GM12878 (cell line): Measurements from ENCODE around the gene PRKCE. TPM values are rescaled to one million over a fixed set of nuclear protein-coding genes. Genes with fewer than 3 reads are reported as not detected.

Source experiments
- ATAC-seq: fragments of 200-7000 bp; cut with Tn5 transposase; 3 replicates; pipeline ENCODE4 v1.9.1; 2020; ENCODE audit warnings: mild to moderate bottlenecking, moderate library complexity
- BruUV-seq: library from RNA; stranded (reverse); fragments of 400-500 nt; replicated peaks from 2 replicates; lab custom pipeline; 2021; lab: Mats Ljungman, UMichigan
- CTCF ChIA-PET: fragments of 300-600 bp; sonication (Branson Sonifier 250); formaldehyde crosslinking; extraction: SDS; loops from one replicate; lab custom pipeline; 2021; ENCODE audit warnings: inconsistent platforms; lab: Yijun Ruan, JAX
- POLR2A ChIA-PET: fragments of 350-600 bp; formaldehyde crosslinking; extraction: SDS; loops from one replicate; lab custom pipeline; 2021; ENCODE audit warnings: inconsistent platforms; lab: Charles Lee
- RAD21 ChIA-PET: fragments of 300-600 bp; sonication (Branson Sonifier 250); formaldehyde crosslinking; loops from one replicate; lab custom pipeline; 2023; ENCODE audit warnings: antibody characterized with exemption; ENCODE audit not compliant: unreplicated experiment; lab: Charles Lee
- SMC1A ChIA-PET: fragments of 300-600 bp; sonication (Branson Sonifier 250); formaldehyde crosslinking; loops from one replicate; lab custom pipeline; 2023; ENCODE audit not compliant: unreplicated experiment, uncharacterized antibody; lab: Charles Lee
- DNase-seq: peaks from one replicate; pipeline ENCODE4 v3.0.0-alpha.2; 2011; ENCODE audit warnings: low read depth, low spot score
- FAIRE-seq: peaks from 3 replicates; lab custom pipeline; 2011; peaks lifted over from hg19 to GRCh38; lab: Jason Lieb, UNC
- H2AFZ ChIP-seq: 2 replicates; pipeline ENCODE4 v1.6.0; 2011; ENCODE audit warnings: low read depth, low read length, control low read depth; ENCODE audit not compliant: control insufficient read depth
- H3K27ac ChIP-seq: 2 replicates; pipeline ENCODE4 v1.5.1; 2011; ENCODE audit warnings: control low read depth; ENCODE audit not compliant: control insufficient read depth, insufficient read depth
- H3K27me3 ChIP-seq, 2 experiments: replicated peaks in 1 of 2; 2 replicates each; pipeline versions ENCODE4 v1.6.0 to v1.6.1; 2011; ENCODE audit warnings: low read length in 1 of 2; ENCODE audit not compliant: control insufficient read depth in 2 of 2, insufficient read depth in 2 of 2
- H3K36me3 ChIP-seq, 2 experiments: 2 replicates each; pipeline ENCODE4 v1.5.1; 2011; ENCODE audit warnings: low read length in 1 of 2; ENCODE audit not compliant: control insufficient read depth in 2 of 2, insufficient read depth in 2 of 2
- H3K4me1 ChIP-seq: 2 replicates; pipeline ENCODE4 v1.6.1; 2011; ENCODE audit warnings: mild to moderate bottlenecking, low read length, moderate library complexity, mixed read lengths; ENCODE audit not compliant: control insufficient read depth, insufficient read depth
- H3K4me2 ChIP-seq: 2 replicates; pipeline ENCODE4 v1.6.0; 2011; ENCODE audit warnings: control low read depth; ENCODE audit not compliant: control insufficient read depth, insufficient read depth
- H3K4me3 ChIP-seq: fragments of 200-600 bp; sonication (generic); 2 replicates; pipeline ENCODE4 v1.5.1; 2016
- H3K79me2 ChIP-seq: 2 replicates; pipeline ENCODE4 v1.6.0; 2011; ENCODE audit warnings: low read length; ENCODE audit not compliant: control insufficient read depth, insufficient read depth
- H3K9ac ChIP-seq: 2 replicates; pipeline ENCODE4 v1.8.0; 2011; ENCODE audit warnings: low read length, control low read depth, mixed read lengths; ENCODE audit not compliant: control insufficient read depth, insufficient read depth
- H3K9me3 ChIP-seq: replicated peaks from 3 replicates; pipeline ENCODE4 v1.5.1; 2011; ENCODE audit warnings: mild to moderate bottlenecking, low read length; ENCODE audit not compliant: control insufficient read depth, insufficient read depth
- H4K20me1 ChIP-seq: 2 replicates; pipeline ENCODE4 v1.6.0; 2011; ENCODE audit not compliant: control insufficient read depth, insufficient read depth
- ATF2 ChIP-seq: IDR thresholded peaks from 2 replicates; pipeline ENCODE4 v1.6.1; 2012; ENCODE audit warnings: low read length, inconsistent platforms
- CBFB ChIP-seq: IDR thresholded peaks from 2 replicates; pipeline ENCODE4 v1.6.1; 2016; ENCODE audit warnings: antibody characterized with exemption, low read depth
- CREM ChIP-seq: IDR thresholded peaks from 2 replicates; pipeline ENCODE4 v1.6.1; 2014; ENCODE audit warnings: antibody characterized with exemption, low read depth
- CTCF ChIP-seq, 3 experiments: IDR thresholded peaks in 2 of 3; conservative IDR thresholded peaks in 1 of 3; 2 replicates each; pipeline ENCODE4 v1.5.1; 2011; ENCODE audit warnings: low read depth in 3 of 3, low read length in 3 of 3, mild to moderate bottlenecking in 3 of 3, control low read depth in 2 of 3, moderate library complexity in 2 of 3, inconsistent platforms in 1 of 3, mixed read lengths in 1 of 3; ENCODE audit not compliant: control insufficient read depth in 2 of 3, insufficient read depth in 1 of 3; ENCODE audit errors: extremely low read depth in 1 of 3
- HSF1 ChIP-seq: fragments of 150-350 bp; IDR thresholded peaks from 2 replicates; pipeline ENCODE4 v1.6.1; 2014; ENCODE audit warnings: mild to moderate bottlenecking, low read depth, low read length
- POLR2A ChIP-seq: IDR thresholded peaks from 2 replicates; pipeline ENCODE4 v1.6.1; 2011; ENCODE audit warnings: low read depth, mild to moderate bottlenecking, low read length
- RELA ChIP-seq: fragments of 450-650 bp; IDR thresholded peaks from 2 replicates; pipeline ENCODE4 v1.8.0; 2014; ENCODE audit warnings: borderline replicate concordance; ENCODE audit not compliant: partially characterized antibody
- STAT1 ChIP-seq: fragments of 450-650 bp; conservative IDR thresholded peaks from 2 replicates; pipeline ENCODE4 v1.6.1; 2014; ENCODE audit warnings: antibody characterized with exemption, mild to moderate bottlenecking
- WGBS: methylation state at CpG from one replicate; pipeline ENCODE4 v1.1.6; 2016; ENCODE audit warnings: low lambda C conversion rate; ENCODE audit not compliant: insufficient replicate concordance, insufficient coverage; ENCODE audit errors: missing lambda C conversion rate; 5-methylcytosine and 5-hydroxymethylcytosine counted together
- in situ Hi-C: fragments of 300-500 bp; cut with MboI; formaldehyde crosslinking; loops from 9 replicates; pipeline ENCODE4 v1.14.3; 2018; ENCODE audit warnings: mixed read lengths
- intact Hi-C: fragments of 100-400 bp; cut with micrococcal nuclease; formaldehyde crosslinking; loops from one replicate; pipeline ENCODE4 v1.14.2; 2022; ENCODE audit not compliant: unreplicated experiment
- polyA plus RNA-seq, 11 experiments: library from polyadenylated mRNA; depleted of rRNA in 4 of 11; unstranded in 6 of 11; stranded (reverse) in 5 of 11; fragments of >200 nt; fragmentation: Nextera tagmentation in 4 of 11; fragmentation: Illumina TruSeq in 1 of 11; extraction: Ambion mirVana in 4 of 11; extraction: Trizol in 1 of 11; gene quantifications; 1 replicate in 1 of 11; 2 replicates in 10 of 11; pipeline versions ENCODE4 v1.2.1 to v1.2.3, GENCODE V29; 2011 to 2016; ENCODE audit warnings: inconsistent platforms in 2 of 11, missing spikeins in 2 of 11, low read depth in 1 of 11
- total RNA-seq, 4 experiments: library from RNA; depleted of rRNA in 3 of 4; stranded (reverse); fragments of >200 nt in 3 of 4; fragmentation: Illumina TruSeq in 1 of 4; extraction: Trizol in 1 of 4; gene quantifications; 2 replicates each; pipeline versions ENCODE4 v1.2.1 to v1.2.3, GENCODE V29; 2013 to 2021

The PRKCE gene
- total and polyA plus RNA-seq, 10 of the 15 experiments (the other 5 are each of a cell fraction or from before 2014, with no cell fraction given), result 2.6 to 28.2 (median 11.3) TPM

- 25% methylated on average over 3 of the region's 3 CpGs for WGBS
- Histone ChIP-seq H4K20me1 (no peaks in the 10 kb centered on the region), H3K9ac (no peak overlapping the region), H3K27me3 (no peaks in the 10 kb centered on the region), H3K4me3 (no peak overlapping the region), H3K79me2 (no peaks in the 10 kb centered on the region), H3K36me3 (peaks cover 0 to 2% of the 10 kb centered on the region in 2 experiments; a peak in 2 of 4 replicates), H2AFZ (no peak overlapping the region), H3K4me1 (no peaks in the 10 kb centered on the region)
- RAD21 ChIA-PET, result interaction anchor here (1.2 to 1.5 kb wide), 2 partner anchors 11 to 203 kb away, joined by 4 to 5 read pairs; no protein-coding TSS in a partner anchor
- no peak for DNase-seq
- CTCF ChIA-PET, result interaction anchor here (0.6 to 3.5 kb wide), 7 partner anchors 11 to 349 kb away, joined by 3 to 13 read pairs (median 3); no protein-coding TSS in a partner anchor
- intact Hi-C loops, result no loop called here
- POLR2A ChIA-PET, result interaction anchor here (0.6 to 0.9 kb wide), 3 partner anchors 8 to 272 kb away, joined by 3 to 5 read pairs (median 3); no protein-coding TSS in a partner anchor
- no TSS peak for BruUV-seq
- TF ChIP-seq CREM, result no peak
- TF ChIP-seq HSF1, result no peak
- peak in 1 of 3 experiments; percentile 7; a peak in 1 of 6 replicates for TF ChIP-seq CTCF (IDR thresholded peaks at IDR 0.05 in 2 of 3, conservative IDR thresholded peaks at IDR 0.05 in 1 of 3; ENCODE audit: control insufficient read depth in 2 of 3, extremely low read depth in 1 of 3, insufficient read depth in 1 of 3, low read depth in 3 of 3, low read length in 3 of 3)
- no peak for TF ChIP-seq STAT1
- TF ChIP-seq CBFB, result no peak
- TF ChIP-seq ATF2, result no peak
- no peak for TF ChIP-seq RELA
- no peak for TF ChIP-seq POLR2A
- TF ChIP-seq, all 136 proteins: peak for 1
- H3K4me2 ChIP-seq, result no peak overlapping the region
- H3K27ac ChIP-seq, result no peak overlapping the region
- SMC1A ChIA-PET, result interaction anchor here (1.0 to 5.4 kb wide), 7 partner anchors 10 to 272 kb away, joined by 3 to 35 read pairs (median 4); no protein-coding TSS in a partner anchor
- H3K9me3 ChIP-seq, result no peaks in the 10 kb centered on the region; the same call in 2 of the 3 replicates
- FAIRE-seq, result no peak
- peak; percentile 68 for ATAC-seq
- in situ Hi-C loops, result no loop called here
Observed at GRCh38 chr2:46091004-46091403, 439.5 kb downstream of the PRKCE start.
